Neural cell (in vitro differentiated cells): Measurements from ENCODE around the gene NPHP4.

ENCODE experiments used
- MXI1 ChIP-seq: fragments of 450-650 bp; conservative IDR thresholded peaks from 2 replicates; pipeline ENCODE4 v1.6.1; 2014; ENCODE audit warnings: antibody characterized with exemption, mild to moderate bottlenecking; ENCODE audit not compliant: poor library complexity, severe bottlenecking
- TF ChIP-seq, protein P1 (sequence below): fragments of 450-650 bp; IDR thresholded peaks from 2 replicates; pipeline ENCODE4 v1.5.1; 2014; ENCODE audit warnings: antibody characterized with exemption, mild to moderate bottlenecking, moderate library complexity; ENCODE audit not compliant: poor library complexity, severe bottlenecking

DNA sequence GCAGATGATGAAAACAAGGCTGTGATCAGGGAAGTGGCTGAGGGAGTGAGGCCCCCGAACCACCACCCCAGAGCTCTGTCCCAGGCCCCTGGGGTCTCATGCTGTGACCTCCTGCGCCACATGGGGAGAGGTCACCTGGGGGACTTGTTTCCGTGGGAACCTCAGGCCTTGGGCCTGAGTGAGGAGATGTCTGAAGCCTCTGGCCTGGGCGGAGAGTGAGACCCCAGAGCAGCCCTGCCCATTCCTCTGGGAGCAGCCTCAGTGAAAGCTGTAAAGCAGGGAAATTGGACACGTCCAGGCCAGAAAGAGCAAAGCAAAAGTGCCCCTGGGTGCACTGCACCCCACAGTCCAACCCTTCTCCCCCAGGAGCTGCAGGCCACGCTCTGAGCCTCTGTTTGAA is 16.5 kb upstream of the NPHP4 start:
- TF ChIP-seq MXI1: no peak
- TF ChIP-seq, protein P1, sequence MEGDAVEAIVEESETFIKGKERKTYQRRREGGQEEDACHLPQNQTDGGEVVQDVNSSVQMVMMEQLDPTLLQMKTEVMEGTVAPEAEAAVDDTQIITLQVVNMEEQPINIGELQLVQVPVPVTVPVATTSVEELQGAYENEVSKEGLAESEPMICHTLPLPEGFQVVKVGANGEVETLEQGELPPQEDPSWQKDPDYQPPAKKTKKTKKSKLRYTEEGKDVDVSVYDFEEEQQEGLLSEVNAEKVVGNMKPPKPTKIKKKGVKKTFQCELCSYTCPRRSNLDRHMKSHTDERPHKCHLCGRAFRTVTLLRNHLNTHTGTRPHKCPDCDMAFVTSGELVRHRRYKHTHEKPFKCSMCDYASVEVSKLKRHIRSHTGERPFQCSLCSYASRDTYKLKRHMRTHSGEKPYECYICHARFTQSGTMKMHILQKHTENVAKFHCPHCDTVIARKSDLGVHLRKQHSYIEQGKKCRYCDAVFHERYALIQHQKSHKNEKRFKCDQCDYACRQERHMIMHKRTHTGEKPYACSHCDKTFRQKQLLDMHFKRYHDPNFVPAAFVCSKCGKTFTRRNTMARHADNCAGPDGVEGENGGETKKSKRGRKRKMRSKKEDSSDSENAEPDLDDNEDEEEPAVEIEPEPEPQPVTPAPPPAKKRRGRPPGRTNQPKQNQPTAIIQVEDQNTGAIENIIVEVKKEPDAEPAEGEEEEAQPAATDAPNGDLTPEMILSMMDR: no peak
